Astrocyte (in vitro differentiated cells and primary cell): ENCODE measurements around the gene MAP7D3. TPM values are rescaled to one million over a fixed set of nuclear protein-coding genes. Genes with fewer than 3 reads are reported as not detected.

Experiments used
- DNase-seq: peaks from one replicate; pipeline ENCODE4 v3.0.0-alpha.2; 2010; ENCODE audit warnings: low read depth
- FAIRE-seq: peaks from 2 replicates; lab custom pipeline; 2011; peaks lifted over from hg19 to GRCh38; lab: Jason Lieb, UNC
- H2AFZ ChIP-seq: 2 replicates; pipeline ENCODE4 v1.6.0; 2012; ENCODE audit warnings: low read depth, low read length, inconsistent platforms
- H3K27ac ChIP-seq: 2 replicates; pipeline ENCODE4 v1.5.1; 2011; ENCODE audit warnings: low read depth, low read length, inconsistent platforms
- H3K27me3 ChIP-seq: 2 replicates; pipeline ENCODE4 v1.6.0; 2011; ENCODE audit warnings: low read length, inconsistent platforms; ENCODE audit not compliant: insufficient read depth
- H3K36me3 ChIP-seq: 2 replicates; pipeline ENCODE4 v1.5.1; 2011; ENCODE audit warnings: low read length, inconsistent platforms; ENCODE audit not compliant: insufficient read depth
- H3K4me1 ChIP-seq: 2 replicates; pipeline ENCODE4 v1.5.1; 2011; ENCODE audit warnings: low read length, inconsistent platforms; ENCODE audit not compliant: insufficient read depth
- H3K4me2 ChIP-seq: 2 replicates; pipeline ENCODE4 v1.6.0; 2012; ENCODE audit warnings: low read length, inconsistent platforms
- H3K4me3 ChIP-seq: 2 replicates; pipeline ENCODE4 v1.5.1; 2011; ENCODE audit warnings: low read depth, mild to moderate bottlenecking, low read length, inconsistent platforms; ENCODE audit not compliant: insufficient read depth
- H3K79me2 ChIP-seq: 2 replicates; pipeline ENCODE4 v1.6.0; 2012; ENCODE audit warnings: mild to moderate bottlenecking, low read length, inconsistent platforms; ENCODE audit not compliant: insufficient read depth
- H3K9ac ChIP-seq: 2 replicates; pipeline ENCODE4 v1.6.0; 2012; ENCODE audit warnings: mild to moderate bottlenecking, low read length, inconsistent platforms
- H3K9me3 ChIP-seq: 2 replicates; pipeline ENCODE4 v1.5.1; 2012; ENCODE audit warnings: low read depth, mild to moderate bottlenecking, low read length, inconsistent platforms; ENCODE audit not compliant: insufficient read depth
- H4K20me1 ChIP-seq: 2 replicates; pipeline ENCODE4 v1.6.0; 2012; ENCODE audit warnings: low read length, inconsistent platforms; ENCODE audit not compliant: insufficient read depth
- H3K27ac Mint-ChIP-seq: one replicate; pipeline ENCODE4 v1.8.0; 2021; ENCODE audit warnings: mild to moderate bottlenecking, mixed read lengths; ENCODE audit not compliant: unreplicated experiment
- H3K27me3 Mint-ChIP-seq: one replicate; pipeline ENCODE4 v1.8.0; 2021; ENCODE audit warnings: low read depth, mixed read lengths; ENCODE audit not compliant: unreplicated experiment
- H3K36me3 Mint-ChIP-seq: one replicate; pipeline ENCODE4 v1.8.0; 2021; ENCODE audit warnings: low read depth, mixed read lengths; ENCODE audit not compliant: unreplicated experiment
- H3K4me1 Mint-ChIP-seq: one replicate; pipeline ENCODE4 v1.8.0; 2021; ENCODE audit warnings: low read depth, mixed read lengths; ENCODE audit not compliant: unreplicated experiment
- H3K4me3 Mint-ChIP-seq: one replicate; pipeline ENCODE4 v1.8.0; 2021; ENCODE audit warnings: mild to moderate bottlenecking, moderate library complexity, mixed read lengths; ENCODE audit not compliant: unreplicated experiment
- H3K9me3 Mint-ChIP-seq: one replicate; pipeline ENCODE4 v1.8.0; 2021; ENCODE audit warnings: mild to moderate bottlenecking, mixed read lengths; ENCODE audit not compliant: unreplicated experiment
- EZH2 ChIP-seq: IDR thresholded peaks from 2 replicates; pipeline ENCODE4 v1.6.1; 2012; ENCODE audit warnings: mild to moderate bottlenecking, low read length, inconsistent platforms; ENCODE audit not compliant: insufficient read depth
- total RNA-seq: library from RNA; stranded (reverse); gene quantifications from 2 replicates; pipeline ENCODE4 v1.2.1, GENCODE V29; 2021
- TF ChIP-seq, protein P1 (sequence below): IDR thresholded peaks from 2 replicates; pipeline ENCODE4 v1.5.1; 2011; ENCODE audit warnings: low read depth, mild to moderate bottlenecking, inconsistent platforms, low read length, moderate library complexity; ENCODE audit not compliant: insufficient read depth

MAP7D3 gene
- total RNA-seq, 1 donor from 2014 or later: 19.4 TPM

DNA sequence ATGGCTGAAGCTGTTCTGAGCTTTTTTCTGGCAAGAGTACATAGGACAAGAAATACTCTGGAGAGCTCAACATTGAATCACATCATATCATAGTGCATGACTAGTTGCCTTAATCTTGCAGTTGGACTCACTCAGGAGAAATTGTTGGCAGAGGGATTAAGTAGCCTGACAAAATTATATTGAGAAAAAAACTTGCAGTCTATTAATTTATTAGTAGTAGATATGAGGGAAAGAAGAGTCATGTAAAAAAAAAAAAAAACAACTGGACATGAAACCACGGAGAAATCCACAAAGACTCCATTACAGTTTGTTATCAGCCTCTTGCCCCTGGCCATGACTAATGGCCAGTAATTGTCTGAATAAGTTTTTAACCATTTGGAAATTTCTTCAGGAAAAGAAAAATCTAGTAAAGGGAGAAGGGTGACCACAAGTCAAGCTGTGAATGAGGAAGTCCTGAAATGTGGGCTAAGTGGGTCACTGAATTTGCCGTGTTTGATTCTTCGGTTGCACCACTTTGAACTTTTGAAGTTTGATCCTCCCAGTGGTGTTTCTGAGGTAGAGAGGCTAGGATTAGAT, 58.3 kb downstream of the MAP7D3 start:
- TF ChIP-seq, protein P1, sequence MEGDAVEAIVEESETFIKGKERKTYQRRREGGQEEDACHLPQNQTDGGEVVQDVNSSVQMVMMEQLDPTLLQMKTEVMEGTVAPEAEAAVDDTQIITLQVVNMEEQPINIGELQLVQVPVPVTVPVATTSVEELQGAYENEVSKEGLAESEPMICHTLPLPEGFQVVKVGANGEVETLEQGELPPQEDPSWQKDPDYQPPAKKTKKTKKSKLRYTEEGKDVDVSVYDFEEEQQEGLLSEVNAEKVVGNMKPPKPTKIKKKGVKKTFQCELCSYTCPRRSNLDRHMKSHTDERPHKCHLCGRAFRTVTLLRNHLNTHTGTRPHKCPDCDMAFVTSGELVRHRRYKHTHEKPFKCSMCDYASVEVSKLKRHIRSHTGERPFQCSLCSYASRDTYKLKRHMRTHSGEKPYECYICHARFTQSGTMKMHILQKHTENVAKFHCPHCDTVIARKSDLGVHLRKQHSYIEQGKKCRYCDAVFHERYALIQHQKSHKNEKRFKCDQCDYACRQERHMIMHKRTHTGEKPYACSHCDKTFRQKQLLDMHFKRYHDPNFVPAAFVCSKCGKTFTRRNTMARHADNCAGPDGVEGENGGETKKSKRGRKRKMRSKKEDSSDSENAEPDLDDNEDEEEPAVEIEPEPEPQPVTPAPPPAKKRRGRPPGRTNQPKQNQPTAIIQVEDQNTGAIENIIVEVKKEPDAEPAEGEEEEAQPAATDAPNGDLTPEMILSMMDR: no peak
- no peak for TF ChIP-seq EZH2
- no peaks in the 10 kb centered on the region for H3K27me3 Mint-ChIP-seq
- no peak overlapping the region for H2AFZ ChIP-seq
- H3K9me3 Mint-ChIP-seq: no peaks in the 10 kb centered on the region
- no peaks in the 10 kb centered on the region for H3K36me3 Mint-ChIP-seq
- peak overlapping the region; percentile 35 for H3K9ac ChIP-seq
- H3K4me3 Mint-ChIP-seq: no peak overlapping the region
- peaks cover 4% of the 10 kb centered on the region for H4K20me1 ChIP-seq
- H3K27ac ChIP-seq: peak overlapping the region; percentile 58
- peak; percentile 76 for DNase-seq
- H3K36me3 ChIP-seq: no peaks in the 10 kb centered on the region
- peaks cover 15% of the 10 kb centered on the region for H3K4me1 ChIP-seq
- no peaks in the 10 kb centered on the region for H3K27me3 ChIP-seq
- FAIRE-seq: peak; percentile 76
- peaks cover 17% of the 10 kb centered on the region for H3K79me2 ChIP-seq
- H3K9me3 ChIP-seq: no peaks in the 10 kb centered on the region
- H3K4me1 Mint-ChIP-seq: peaks cover 23% of the 10 kb centered on the region
- H3K27ac Mint-ChIP-seq: peak overlapping the region; percentile 47
- peak overlapping the region; percentile 7 for H3K4me3 ChIP-seq
- H3K4me2 ChIP-seq: peak overlapping the region; percentile 70

DNA sequence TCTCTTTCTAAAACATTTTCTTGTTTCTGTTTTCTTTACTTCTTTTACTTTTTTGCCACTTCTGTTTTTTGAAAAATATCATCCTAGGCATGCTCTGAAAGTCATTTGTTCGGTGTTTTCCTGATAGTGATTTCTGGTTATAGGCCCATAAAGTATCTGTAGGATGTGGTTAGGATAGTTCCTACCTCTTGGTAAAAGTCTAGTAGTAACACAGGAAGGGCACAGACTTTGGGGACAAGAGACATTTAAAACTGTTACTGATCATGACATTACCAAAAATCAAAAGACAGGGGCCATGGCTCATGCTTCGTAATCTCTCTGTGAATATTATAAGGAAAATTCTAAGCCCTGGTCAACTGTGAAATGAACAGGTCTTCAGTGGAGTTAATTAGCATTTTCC, 59.1 kb downstream of the MAP7D3 start:
- peaks cover 15% of the 10 kb centered on the region for H3K4me1 ChIP-seq
- Mint-ChIP-seq H3K4me1 (peaks cover 23% of the 10 kb centered on the region), H3K9me3 (no peaks in the 10 kb centered on the region), H3K27me3 (no peaks in the 10 kb centered on the region), H3K27ac (no peak overlapping the region), H3K4me3 (no peak overlapping the region), H3K36me3 (no peaks in the 10 kb centered on the region)
- H3K36me3 ChIP-seq: no peaks in the 10 kb centered on the region
- H3K79me2 ChIP-seq: peaks cover 17% of the 10 kb centered on the region
- H2AFZ ChIP-seq: no peak overlapping the region
- peak; percentile 60 for FAIRE-seq
- H3K27me3 ChIP-seq: no peaks in the 10 kb centered on the region
- TF ChIP-seq, protein P1: no peak
- no peak for TF ChIP-seq EZH2
- DNase-seq: no peak
- no peaks in the 10 kb centered on the region for H3K9me3 ChIP-seq
- H3K4me3 ChIP-seq: no peak overlapping the region
- H3K9ac ChIP-seq: no peak overlapping the region
- H3K27ac ChIP-seq: peak overlapping the region; percentile 53
- H3K4me2 ChIP-seq: peak overlapping the region; percentile 70
- peaks cover 4% of the 10 kb centered on the region for H4K20me1 ChIP-seq

DNA sequence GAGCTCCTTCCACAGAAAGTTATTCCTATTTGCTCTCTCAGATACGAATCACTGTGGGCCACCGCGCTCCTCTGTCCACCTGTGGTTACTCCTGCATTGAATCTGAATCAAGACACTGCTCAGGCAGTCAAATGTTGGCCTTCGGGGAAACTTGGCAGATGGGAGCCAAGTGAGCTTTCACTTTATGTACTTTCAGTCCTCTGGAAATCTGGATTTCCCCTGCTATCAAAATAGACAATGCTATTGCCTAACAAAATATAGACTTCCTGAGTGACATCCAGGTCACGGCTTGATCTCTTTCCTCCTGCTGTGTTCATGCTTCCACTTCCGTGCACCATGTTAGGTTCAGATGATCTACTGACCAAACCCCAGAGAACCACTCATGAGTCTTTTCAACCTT, 60.0 kb downstream of the MAP7D3 start:
- Histone ChIP-seq H2AFZ (no peak overlapping the region), H3K9me3 (no peaks in the 10 kb centered on the region), H4K20me1 (peaks cover 4% of the 10 kb centered on the region), H3K4me1 (peaks cover 16% of the 10 kb centered on the region), H3K4me2 (no peak overlapping the region), H3K9ac (no peak overlapping the region), H3K36me3 (no peaks in the 10 kb centered on the region), H3K27me3 (no peaks in the 10 kb centered on the region), H3K27ac (no peak overlapping the region), H3K79me2 (peaks cover 15% of the 10 kb centered on the region), H3K4me3 (no peak overlapping the region)
- no peaks in the 10 kb centered on the region for H3K36me3 Mint-ChIP-seq
- H3K27ac Mint-ChIP-seq: no peak overlapping the region
- H3K27me3 Mint-ChIP-seq: no peaks in the 10 kb centered on the region
- TF ChIP-seq, protein P1: no peak
- no peak for TF ChIP-seq EZH2
- no peak overlapping the region for H3K4me3 Mint-ChIP-seq
- H3K4me1 Mint-ChIP-seq: peaks cover 23% of the 10 kb centered on the region
- DNase-seq (no peak), FAIRE-seq (no peak)
- no peaks in the 10 kb centered on the region for H3K9me3 Mint-ChIP-seq
